ENCODE data around the gene SOX30.
"Not testable (repeated sequence)": the region's sequence is repeated elsewhere in the genome, so short reads cannot be mapped to it uniquely, and the experiment has no call there.

Gene SOX30

DNA sequence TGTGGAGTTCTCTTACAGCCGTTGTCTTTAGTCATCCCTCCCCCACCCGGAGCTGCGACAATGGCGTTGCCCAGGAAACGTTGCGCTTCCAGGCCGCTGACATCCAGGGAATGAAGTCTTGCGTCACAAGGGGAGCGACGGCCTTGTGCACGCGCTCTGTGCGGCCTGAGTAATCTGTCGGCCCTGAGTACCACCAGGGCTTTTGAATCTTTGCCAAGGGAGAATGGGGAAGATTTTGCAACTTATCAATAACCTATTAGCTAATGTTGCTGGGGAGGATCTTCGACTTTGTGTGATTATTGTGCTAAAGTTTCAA is at the start of gene SOX30:
SOX30 (minus strand) TSS at position 62 of the 316 bp plus-strand sequence. CDS start 360 bp downstream, outside the sequence.
- no peak for DNase-seq

DNA sequence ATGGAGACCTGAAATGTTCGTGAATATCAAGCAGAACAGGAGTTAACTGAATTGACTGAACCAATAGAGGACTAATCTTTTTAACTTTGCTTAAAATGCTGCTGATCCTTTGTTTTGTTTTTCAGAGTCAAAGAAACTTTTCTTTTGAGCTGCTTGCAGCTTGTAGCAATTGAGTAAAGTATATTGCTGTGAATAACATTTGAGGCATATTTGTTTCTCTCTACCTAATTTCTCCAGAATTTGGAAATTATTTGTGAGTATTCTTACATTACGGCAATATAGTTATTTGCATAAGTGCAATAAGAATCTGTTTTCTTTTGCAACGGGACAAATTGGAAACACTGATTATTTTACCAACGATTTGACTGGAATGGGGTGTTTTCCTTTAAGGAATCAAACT is 46.4 kb upstream of the SOX30 start:
- DNase-seq, result not testable (repeated sequence)

DNA sequence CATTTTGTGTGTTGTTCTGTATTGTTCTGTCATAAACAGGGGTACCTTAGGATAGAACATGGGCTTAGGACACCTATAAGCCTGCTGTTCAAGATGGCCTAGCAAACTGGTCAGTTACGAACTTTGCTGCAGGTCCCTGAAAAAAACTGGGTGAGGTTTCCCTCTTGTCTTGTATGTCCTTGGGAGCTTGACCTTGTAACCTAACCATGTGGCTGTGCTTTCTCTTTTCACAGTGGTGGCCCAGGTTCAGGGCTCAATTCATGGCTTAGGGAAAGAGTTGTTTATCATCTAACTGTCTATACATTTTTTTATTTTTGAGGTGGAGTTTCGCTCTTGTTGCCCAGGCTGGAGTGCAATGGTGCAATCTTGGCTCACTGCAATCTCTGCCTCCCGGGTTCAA is 43.9 kb upstream of the SOX30 start:
- not testable (repeated sequence) for DNase-seq

DNA sequence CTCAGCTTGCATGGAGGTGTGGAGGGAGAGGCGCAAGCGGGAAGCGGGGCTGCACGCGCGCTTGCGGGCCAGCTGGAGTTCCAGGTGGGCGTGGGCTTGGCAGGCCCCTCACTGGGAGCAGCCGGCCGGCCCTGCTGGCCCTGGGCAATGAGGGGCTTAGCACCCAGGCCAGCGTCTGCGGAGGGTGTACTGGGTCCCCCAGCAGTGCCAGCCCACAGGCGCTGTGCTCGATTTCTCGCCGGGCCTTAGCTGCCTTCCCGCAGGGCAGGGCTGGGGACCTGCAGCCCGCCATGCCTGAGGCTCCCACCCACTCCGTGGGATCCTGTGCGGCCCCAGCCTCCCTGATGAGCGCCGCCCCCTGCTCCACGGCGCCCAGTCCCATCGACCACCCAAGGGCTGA is 41.6 kb upstream of the SOX30 start:
- DNase-seq, result not testable (repeated sequence)

DNA sequence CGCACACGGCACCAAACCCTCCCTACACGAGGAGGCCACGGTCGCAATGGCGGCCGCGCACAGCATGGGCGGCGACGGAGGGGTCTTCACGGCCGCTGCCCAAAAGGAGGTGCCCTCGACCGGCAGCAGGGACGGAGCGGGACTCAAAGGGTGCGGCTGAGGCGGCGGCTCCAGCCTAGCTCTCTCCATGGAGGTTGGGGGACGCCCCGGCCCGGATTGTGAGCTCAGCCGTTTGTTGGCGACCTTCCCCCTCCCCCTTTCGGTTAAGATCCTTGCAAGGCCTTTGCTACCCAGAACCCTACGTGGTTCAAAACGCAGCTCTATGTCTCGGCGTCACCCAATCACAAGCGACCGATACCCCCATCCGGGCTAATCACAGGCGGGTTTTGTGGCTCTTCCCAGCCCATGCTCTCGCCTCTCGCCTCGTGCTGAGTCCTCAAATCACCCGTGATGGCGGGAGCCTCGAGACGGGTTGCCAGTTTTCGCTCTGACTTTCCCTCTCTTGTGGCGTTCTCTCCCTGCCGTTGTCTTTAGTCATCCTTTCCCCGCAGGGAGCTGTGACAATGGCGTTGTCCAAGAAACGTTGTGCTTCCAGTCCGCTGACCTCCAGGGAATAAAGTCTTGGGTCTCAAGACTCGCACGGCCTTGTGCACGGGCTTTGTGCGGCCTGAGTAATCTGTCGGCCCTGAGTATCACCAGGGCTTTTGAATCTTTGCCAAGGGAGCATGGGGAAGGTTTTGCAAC is 38.6 kb upstream of the SOX30 start:
- no peak for DNase-seq

DNA sequence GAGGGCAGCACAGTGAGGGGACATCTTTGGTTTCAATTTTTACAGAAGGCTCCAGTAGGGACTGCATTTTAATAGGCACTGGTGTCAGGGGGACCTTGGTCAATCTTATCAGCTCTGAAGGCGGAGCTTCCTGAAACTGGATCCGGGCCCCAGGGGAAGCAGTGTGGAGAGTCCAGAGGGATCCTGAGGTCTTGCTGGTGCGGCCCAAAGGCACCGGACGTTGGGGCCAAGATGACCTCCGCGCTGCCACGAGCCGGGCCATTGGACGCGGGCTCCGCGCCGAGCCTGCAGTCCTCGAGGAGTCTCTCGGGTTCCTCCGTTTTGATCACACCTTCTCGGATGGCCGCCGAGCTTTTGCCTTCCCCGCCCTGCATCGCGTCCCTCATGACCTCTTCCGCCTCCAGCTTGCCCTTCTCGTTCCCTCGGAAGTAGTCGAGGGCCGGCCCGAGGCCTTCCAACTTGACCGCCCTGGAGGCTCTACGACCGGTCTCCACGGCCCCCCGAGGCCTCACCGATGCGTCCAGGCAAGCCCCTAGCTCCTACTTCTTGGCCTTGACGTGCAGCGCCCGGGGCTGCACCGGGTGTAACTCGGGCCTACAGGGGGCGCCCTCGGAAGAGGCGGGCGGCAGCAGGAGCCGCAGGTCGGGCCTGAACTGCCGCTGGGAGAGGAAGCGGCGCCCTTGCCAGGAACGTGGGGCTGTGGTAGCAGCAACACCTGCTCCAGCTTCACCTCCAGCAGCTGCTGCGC is 37.9 kb upstream of the SOX30 start:
- no peak for DNase-seq

DNA sequence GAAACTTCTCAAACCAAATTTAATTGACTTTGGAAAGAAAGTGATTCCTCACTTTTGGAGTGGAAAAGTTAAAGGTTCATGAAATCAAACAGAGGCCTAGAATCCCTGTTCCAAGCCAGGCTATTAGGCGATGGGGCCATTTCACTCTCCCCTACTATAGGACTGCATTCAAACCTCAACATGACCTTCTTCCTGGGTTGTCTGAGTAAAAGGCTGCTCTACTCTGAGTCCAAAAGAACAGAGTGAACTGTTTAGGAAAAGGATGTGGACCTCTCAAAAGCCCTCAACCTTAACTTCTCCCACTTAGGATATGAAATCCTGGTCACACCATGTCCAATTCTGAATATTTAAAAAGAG is 34.9 kb upstream of the SOX30 start:
- DNase-seq, result no peak

DNA sequence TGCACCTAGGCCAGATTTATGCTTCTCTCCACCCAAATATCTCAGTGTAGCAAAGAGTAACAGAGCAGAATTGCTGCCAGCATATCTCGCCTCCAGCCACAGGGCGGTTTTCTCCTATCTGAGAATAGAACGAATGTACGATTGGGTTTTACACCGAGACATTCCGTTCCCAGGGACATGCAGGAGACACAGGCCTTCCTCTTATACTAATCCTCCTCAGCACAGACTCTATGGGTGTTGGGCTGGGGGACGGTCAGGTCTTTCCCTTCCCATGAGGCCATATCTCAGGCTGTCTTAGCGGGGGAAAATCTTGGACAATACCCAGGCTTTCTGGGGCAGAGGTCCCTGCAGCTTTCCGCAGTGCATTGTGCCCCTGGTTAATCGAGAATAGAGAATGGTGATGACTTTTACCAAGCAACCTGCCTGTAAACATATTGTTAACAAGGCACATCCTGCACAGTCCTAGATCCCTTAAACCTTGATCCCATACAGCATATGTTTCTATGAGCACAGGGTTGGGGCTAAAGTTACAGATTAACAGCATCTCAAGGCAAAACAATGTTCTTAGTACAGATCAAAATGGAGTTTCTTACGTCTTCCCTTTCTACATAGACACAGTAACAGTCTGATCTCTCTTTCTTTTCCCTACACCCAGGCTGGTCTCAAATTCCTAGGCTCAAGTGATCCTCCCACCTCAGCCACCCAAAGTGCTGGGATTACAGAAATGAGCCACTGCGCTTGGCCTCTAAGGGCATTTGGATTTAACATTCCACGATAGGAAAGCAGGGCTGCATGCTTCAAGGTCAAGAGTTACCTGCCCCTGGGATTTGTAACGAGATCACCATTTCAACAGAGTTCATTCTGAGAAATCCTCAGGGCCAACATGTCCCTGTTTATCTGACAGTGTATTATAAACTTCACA is 34.3 kb upstream of the SOX30 start:
- not testable (repeated sequence) for DNase-seq

DNA sequence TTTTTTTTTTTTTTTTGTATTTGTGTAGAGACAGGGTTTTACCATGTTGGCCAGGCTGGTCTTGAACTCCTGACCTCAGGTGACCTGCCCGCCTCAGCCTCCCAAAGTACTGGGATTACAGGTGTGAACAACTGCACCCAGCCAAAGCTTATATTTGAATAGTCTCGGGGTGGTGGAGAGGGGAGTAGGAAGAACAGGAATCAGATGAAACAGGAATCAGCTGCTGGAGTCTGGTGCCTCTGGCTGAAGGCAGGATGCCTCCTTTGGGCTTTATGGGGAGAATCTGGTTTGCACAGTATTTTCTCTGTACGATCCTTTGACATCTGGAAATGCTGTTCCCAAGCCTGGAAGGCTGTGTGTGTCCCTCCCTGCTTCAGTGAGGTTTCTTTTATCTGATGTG is 30.0 kb upstream of the SOX30 start:
- DNase-seq, result no peak

DNA sequence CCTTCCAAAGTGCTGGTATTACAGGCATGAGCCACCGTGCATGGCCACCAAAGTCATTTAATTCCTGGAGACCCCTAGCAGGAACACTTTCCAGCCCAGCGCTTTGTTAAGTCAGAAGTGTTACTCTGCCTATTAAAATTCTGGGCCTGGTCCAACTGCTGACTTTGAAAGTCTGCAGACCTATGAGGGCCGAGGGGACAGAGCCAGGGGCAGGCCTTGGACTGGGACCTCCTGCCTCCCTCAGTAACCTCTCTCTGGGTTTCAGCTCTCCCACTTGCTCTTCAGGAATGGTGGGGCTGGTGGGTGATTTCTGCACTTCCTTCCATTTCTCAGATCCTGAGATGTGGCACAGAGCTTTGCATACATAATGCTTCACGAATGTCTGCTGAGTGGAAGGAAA is 28.8 kb upstream of the SOX30 start:
- DNase-seq, result no peak

DNA sequence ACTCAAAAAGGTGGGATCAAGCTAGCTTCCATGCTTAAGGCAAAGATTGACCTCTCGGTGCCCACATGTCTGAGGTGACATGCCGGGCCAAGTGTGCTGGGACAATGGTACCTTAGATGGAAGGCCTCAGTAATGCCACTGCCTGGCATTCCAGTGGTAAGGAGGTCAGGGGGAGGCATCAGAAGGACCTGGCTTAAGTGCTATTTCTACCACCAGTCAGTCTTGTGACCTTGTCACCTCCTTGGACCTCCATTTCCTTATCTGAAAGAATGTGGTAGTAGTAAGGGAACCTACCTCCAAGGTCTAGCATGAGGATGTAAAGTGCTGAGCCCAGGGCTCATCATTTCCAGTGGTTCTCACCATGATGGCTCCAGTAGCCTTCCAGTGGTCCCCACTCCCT is 28.0 kb upstream of the SOX30 start:
- DNase-seq, result no peak

DNA sequence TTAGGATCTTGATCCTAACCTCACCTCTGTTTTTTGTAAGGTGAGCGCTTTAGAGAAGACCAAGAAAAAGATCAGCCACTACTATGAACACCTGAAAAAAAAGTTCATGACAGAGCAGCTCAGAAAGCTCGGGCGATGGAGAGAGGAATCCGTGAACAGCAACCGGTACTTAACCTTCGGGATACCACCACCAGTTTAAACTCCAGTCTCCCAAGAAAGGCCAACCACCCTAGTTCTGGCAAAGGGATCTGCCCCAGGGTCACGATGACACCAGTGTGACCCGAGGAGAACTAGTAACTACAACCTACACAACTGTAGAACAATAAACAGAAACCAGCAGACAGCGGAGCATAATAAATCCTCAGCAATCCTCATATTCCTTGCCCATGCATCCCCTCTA is 27.6 kb upstream of the SOX30 start:
- DNase-seq, result no peak

DNA sequence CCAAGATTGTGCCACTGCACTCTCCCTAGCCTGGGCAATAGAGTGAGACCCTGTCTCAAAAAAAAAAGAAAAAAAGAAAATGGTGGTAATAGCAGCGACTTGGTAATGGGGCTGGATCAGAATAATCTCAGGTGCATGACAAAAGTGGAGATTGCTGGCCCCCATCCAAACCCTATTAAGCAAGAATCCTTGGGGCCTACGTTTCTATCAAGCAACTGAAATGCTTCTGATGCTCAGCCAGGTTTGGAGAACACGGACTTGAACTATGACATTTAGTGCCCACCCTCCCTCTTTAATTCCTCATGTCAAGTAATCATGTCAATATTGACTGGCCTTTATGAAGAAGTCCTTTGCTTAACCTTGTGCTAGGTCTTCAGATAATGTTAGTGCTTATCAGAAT is 25.7 kb upstream of the SOX30 start:
- DNase-seq, result no peak

DNA sequence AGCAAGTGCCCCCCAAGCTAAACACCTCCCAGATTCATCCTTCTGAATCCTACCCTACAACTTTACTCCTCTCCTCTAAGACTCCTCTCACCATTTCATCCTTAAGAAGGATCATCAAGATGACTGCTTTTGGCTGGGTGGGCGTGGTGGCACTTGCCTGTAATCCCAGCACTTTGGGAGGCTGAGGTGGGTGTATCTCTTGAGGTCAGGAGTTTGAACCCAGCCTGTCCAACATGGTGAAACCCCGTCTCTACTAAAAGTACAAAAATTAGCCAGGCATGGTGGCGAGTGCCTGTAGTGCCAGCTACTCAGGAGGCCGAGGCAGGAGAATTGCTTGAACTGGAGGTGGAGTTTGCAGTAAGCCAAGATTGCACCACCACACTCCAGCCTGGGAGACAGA is 22.1 kb upstream of the SOX30 start:
- DNase-seq, result not testable (repeated sequence)

DNA sequence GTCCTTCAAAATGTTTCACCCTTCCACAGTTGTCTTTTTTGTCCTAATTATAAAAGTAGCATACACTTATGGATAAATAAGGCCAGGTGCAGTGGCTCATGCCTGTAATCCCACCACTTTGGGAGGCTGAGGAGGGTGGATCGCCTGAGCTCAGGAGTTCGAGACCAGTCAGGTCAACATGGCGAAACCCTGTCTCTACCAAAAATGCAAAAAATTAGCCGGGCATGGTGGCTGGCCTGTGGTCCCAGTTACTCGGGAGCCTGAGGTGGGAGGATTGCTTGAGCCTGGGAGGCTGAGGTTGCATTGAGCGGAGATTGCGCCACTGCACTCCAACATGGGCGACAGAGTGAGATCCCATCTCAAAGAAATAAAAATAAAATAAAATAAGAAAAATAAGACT is 20.7 kb upstream of the SOX30 start:
- no peak for DNase-seq

DNA sequence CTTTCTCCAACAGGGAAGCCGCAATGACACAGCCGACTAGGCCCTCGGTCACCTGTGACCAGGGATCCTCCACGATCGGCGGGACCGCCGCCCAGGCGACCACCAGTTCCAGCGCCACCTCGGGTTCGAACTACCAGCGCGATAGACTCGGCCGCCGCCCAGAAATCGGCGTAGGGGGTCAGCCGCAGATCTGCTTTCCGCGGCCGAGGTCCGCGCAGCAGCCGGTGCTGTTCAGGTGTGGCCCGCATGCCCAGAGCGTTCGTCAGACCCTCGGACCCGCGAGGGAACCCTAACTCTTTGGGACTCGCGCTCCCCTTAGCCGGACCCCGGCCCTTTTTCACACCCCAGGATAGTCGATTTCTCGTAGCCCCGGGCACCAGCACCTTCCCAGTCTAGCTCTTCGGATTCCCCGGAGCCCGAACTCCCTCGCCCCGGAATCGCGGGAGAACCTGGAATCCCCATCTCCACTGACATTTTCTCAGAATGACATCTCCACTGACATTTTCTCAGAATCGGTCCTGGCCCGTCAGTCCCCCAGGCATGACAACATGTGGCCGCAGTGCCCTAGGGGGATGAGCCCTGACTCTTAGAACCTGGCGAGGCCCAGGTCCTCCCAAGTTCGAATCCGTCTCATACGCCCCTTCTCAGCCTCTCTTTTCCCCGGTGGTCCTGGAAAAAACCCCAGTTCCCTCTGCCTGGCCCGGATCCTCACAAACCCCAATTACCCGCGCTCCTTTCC is 19.5 kb upstream of the SOX30 start:
- DNase-seq, result no peak

DNA sequence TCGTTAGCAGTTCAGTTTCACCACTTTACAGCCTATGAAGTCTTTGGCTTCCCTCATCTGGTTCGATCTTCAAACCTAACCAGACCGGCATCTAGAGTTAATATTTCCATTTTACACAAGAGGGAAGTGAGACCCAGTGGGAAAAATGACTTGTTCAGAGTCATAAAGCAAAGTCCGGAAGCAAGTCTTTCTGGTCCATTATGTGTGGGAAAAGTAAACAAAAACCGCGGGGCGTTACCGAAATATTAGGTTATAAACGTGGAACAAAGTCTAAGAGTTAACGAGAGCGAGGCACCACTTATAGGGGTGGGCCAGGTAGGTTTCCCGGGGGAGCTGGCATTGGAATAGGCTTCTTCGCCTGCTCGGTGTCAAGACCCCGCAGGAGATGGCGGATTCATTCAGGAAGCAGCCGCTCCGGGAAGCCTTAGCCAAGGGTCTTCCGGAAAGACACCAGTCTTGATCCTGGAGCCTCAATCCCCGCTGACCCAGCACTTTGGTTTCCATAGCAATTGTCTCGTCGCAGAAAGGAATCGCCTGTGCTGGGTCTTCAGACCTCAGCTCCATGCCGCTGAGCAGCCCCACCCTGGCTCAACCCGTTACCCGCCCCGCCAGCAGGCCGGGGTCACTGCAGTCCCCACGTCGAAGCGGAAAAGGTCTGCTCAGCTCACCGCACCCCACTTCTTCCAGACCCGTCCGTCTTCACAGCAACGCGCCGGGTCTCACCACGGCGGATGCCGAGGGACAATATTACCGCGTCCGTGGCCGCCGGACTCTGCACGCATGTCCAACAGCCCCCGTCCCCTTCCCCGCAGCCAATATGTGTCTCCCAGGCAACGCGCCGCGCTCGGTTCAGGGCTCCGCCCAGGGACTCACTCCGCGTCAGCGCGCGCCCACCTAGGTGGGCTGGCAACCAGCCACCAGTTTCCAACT is 18.7 kb upstream of the SOX30 start, which contains the start of gene C5orf52:
C5orf52 (plus strand) TSS at position 872 of the 930 bp plus-strand sequence. CDS start 82 bp downstream, outside the sequence.
- DNase-seq, result no peak

DNA sequence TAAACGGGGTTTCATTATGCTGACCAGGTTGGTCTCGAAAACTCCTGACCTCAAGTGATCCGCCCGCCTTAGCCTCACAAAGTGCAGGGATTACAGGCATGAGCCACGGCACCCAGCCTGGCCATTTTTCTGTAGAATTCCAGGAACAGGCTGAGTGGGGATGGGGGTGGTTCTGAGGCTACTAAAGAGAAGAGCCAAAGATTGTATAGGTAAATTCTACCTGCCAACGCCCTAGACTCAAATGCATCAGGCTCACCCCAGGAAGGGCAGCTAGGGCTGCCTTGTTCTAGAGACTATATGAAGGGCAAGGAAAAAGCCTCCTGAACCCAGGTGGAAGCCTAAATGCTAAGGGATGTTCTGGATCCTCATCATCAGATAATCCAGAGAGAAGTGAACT is 17.5 kb upstream of the SOX30 start:
- DNase-seq, result no peak

DNA sequence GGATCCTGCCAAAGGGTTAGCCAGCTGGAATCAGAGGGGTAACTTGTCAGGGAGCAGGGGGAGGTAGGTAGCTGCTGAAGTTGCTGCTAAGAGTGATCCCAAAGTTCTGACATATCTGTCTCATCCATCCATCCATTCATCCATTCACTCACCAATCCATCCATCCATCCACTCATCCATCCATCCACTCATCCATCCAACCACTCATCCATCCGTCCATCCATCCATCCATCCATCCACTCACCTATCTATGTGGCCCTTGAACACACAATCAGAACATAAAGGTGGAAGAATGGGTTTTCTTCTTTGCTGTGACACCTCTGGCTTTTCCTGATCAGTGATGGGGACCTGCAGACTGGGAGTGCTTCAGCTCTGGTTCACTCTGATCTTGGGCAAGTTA is 16.1 kb upstream of the SOX30 start:
- DNase-seq, result no peak

DNA sequence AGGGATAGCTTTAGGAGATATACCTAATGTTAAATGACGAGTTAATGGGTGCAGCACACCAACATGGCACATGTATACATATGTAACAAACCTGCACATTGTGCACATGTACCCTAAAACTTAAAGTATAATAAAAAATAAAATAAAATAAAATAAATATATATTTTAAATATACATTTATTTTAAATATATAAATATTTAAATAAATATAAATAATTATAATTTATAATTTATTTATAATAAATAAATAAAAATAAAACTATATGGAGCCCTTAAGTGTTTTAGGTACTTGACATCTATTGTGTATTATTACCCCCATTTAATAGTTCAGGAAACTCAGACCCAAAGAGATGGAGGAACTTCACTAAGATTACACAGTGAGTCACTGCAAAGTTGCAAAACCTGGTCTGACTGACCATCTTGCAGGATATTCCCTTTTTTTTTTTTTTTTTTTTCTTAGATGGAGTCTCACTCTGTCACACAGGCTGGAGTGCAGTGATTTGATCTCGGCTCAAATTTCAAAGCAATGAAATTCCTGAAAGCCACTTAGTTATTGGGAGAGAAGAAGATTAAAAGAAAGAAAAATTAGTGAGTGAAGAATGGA is 13.3 kb upstream of the SOX30 start:
- no peak for DNase-seq

Data from NCI-H1417 treated with DMSO at 0.1 percent for 48 hours (cell line).